SK-N-SH (cell line): Measurements from ENCODE around the gene NPTX1.

Experiments
- CTCF ChIP-seq: fragments of 200-600 bp; sonication (generic); IDR thresholded peaks from 2 replicates; pipeline ENCODE4 v1.6.1; 2017; ENCODE audit warnings: antibody characterized with exemption, mild to moderate bottlenecking, moderate library complexity
- RCOR1 ChIP-seq: fragments of 150-350 bp; IDR thresholded peaks from 2 replicates; pipeline ENCODE4 v1.6.1; 2017; ENCODE audit warnings: antibody characterized with exemption, low read length
- RFX5 ChIP-seq: IDR thresholded peaks from 2 replicates; pipeline ENCODE4 v1.6.1; 2012; ENCODE audit warnings: mild to moderate bottlenecking, improper control_type of control experiment, low read length

GRCh38 chr17:80456465-80457235 is 19.8 kb downstream of the NPTX1 start:
- TF ChIP-seq RFX5 = no peak
- no peak for TF ChIP-seq CTCF
- no peak for TF ChIP-seq RCOR1
